AG10803 (cell line): ENCODE data around the gene HPCA.

Experiments used
- DNase-seq: peaks from one replicate; pipeline ENCODE4 v3.0.0; 2010; ENCODE audit warnings: low read depth
- H3K4me3 ChIP-seq: 2 replicates; pipeline ENCODE4 v1.5.1; 2011; ENCODE audit warnings: mild to moderate bottlenecking, low read length, control low read depth
- TF ChIP-seq, protein P1 (sequence below): conservative IDR thresholded peaks from 2 replicates; pipeline ENCODE4 v1.5.1; 2011; ENCODE audit warnings: mild to moderate bottlenecking, low read length, control low read depth, inconsistent platforms

HPCA gene

GRCh38 chr1:32886004-32886827, at the start of gene HPCA:
HPCA (plus strand) TSS chr1:32886491; CDS start chr1:32888899, 2,408 bp downstream.
- no peak within 1 kb of the TSS for H3K4me3 ChIP-seq
- DNase-seq = peak; percentile 28
- TF ChIP-seq, protein P1, sequence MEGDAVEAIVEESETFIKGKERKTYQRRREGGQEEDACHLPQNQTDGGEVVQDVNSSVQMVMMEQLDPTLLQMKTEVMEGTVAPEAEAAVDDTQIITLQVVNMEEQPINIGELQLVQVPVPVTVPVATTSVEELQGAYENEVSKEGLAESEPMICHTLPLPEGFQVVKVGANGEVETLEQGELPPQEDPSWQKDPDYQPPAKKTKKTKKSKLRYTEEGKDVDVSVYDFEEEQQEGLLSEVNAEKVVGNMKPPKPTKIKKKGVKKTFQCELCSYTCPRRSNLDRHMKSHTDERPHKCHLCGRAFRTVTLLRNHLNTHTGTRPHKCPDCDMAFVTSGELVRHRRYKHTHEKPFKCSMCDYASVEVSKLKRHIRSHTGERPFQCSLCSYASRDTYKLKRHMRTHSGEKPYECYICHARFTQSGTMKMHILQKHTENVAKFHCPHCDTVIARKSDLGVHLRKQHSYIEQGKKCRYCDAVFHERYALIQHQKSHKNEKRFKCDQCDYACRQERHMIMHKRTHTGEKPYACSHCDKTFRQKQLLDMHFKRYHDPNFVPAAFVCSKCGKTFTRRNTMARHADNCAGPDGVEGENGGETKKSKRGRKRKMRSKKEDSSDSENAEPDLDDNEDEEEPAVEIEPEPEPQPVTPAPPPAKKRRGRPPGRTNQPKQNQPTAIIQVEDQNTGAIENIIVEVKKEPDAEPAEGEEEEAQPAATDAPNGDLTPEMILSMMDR = peak; percentile 59

GRCh38 chr1:32848354-32849063, 37.8 kb upstream of the HPCA start:
- no peak overlapping the region for H3K4me3 ChIP-seq
- DNase-seq = no peak
- TF ChIP-seq, protein P1 = no peak

- TF ChIP-seq, protein P1 = no peak
- no peak overlapping the region for H3K4me3 ChIP-seq
- no peak for DNase-seq
Observed at GRCh38 chr1:32855861-32856617, 30.3 kb upstream of the HPCA start.

DNA sequence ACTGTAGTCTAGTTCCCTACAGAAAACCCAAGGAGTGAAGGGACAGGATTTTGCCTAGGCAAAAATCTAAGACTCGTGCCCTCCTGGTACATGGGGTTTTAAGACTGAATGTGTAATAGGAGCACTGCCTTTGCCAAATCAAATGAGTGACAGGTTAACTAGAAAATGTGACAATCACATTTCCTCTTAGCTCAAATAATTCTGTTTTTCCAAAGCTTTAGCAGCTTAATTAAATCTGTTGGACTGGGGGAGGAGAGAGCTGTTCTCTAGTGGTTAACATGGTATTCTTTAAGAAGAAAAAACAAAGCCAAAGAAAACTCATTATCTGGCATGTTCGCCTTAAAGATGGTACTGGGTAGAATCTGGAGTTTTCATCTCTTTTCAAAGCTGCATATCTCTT, 28.2 kb upstream of the HPCA start:
- TF ChIP-seq, protein P1 = no peak
- DNase-seq = no peak
- no peak overlapping the region for H3K4me3 ChIP-seq

DNA sequence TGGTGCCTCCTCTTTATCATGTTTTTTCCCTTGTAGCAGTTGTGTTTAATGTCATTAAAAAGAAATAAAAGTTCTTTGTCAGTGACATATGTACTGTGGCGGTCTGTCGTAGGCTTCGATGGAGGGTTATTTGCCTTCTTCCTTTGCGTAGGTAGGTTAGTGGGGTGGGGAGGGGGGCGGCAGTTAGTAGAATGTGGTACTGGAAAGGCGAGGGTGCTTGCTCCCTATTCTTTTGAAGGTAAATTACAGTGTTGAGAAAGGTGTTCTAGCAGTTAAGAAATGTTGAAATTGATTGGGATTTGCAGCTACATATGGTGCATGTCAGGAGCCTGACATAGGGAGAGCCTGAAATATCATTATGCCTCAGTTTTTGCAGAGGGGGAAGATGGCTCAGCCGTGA, 27.5 kb upstream of the HPCA start:
- no peak overlapping the region for H3K4me3 ChIP-seq
- TF ChIP-seq, protein P1 = no peak
- no peak for DNase-seq

GRCh38 chr1:32859915-32860314, 26.4 kb upstream of the HPCA start:
- no peak overlapping the region for H3K4me3 ChIP-seq
- DNase-seq = no peak
- TF ChIP-seq, protein P1 = no peak
